ENCODE data around the gene FALEC.
A peak's percentile ranks its signal among the peaks of the same experiment; 100 is the strongest.

The FALEC gene

DNA sequence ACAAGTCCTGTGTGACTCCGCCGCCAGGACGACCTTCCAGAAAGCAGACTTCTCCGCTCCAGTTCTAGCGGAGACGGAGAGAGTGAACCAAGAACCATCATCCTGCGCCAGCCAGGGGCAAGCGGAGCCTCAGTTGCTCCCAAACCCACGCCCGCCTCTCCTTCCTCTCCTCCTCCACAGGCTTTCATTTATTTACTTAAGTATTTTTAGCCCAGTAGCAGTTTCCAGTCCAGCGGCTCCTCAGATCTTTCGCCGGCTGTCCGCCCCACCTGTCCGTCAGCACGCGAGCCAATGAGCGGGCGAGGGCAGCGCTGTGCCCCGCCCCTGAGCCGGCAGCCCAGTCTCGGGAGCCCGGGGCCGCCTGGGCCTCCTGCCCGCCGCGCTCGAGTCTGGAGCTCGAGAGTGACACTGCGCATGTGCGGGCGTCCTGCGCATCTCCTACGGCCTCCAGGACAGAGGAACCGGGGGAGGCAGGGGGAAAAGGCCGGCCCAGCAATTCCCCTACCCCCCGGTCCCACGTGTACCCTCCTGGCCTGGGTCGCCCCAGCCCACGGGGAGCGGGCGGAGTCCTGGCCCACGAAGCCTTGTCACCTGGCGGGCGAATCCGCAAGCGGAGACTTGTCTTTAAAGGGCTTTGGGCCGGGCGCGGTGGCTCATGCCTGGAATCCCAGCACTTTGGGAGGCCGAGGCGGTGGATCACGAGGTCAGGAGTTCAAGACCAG is at the start of gene FALEC:
TSS of gene FALEC (plus strand) at position 425 of the 722 bp plus-strand sequence.
- DNase-seq (ENCODE audit: low spot score), result peak; percentile 98

DNA sequence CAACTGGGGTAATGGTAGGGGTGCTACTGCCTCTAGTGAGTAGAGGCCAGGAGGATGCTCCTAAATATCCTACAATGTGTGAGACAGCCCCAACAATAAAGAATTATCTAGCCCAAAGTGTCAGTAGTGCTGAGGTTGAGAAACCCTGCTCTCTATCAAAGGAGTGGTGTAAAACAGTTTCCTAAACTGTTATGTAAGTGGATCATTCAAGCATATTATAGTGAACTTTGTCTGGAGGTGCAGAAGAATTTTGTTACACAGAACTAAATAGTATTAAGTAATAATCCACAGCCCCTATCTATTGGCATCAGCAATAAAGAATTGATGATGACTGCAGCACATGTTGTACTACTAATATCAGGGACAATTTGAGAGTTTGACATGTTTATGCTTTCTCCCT is 48.6 kb upstream of the FALEC start:
- no peak for DNase-seq (ENCODE audit: low spot score)

DNA sequence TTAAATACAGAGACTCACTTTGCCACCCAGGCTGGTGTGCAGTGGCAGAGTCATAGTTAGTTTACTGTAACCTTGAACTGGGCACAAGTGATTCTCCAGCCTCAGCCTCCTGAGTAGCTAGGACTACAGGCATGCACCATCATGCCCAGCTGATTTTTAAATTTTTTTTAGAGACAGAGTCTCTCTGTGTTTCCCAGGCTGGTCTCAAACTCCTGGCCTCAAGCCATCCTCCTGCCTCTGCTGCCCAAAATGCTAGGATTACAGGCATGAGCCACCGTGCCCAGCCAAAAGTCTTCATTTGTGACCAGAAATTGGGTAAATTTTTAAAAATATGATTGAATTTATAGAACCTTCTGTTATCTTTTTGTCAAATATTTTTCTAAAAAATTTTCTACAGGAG is 46.3 kb upstream of the FALEC start:
- DNase-seq (ENCODE audit: low spot score), result no peak

DNA sequence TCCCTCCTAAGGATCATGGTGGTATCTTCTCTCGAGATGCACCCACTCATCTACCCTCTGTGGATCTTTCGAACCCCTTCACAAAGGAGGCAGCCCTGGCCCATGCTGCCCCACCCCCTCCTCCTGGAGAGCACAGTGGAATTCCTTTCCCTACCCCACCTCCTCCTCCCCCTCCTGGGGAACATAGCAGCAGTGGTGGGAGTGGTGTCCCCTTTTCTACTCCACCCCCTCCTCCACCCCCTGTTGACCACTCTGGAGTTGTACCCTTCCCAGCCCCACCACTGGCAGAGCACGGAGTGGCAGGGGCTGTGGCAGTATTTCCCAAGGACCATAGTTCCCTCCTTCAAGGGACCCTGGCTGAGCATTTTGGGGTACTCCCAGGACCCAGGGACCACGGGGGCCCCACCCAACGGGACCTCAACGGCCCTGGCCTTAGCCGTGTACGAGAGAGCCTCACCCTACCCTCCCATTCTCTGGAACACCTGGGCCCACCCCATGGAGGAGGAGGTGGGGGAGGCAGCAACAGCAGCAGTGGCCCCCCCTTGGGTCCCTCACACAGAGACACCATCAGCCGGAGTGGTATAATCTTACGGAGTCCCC is 42.9 kb upstream of the FALEC start:
- no peak for DNase-seq (ENCODE audit: low spot score)

DNA sequence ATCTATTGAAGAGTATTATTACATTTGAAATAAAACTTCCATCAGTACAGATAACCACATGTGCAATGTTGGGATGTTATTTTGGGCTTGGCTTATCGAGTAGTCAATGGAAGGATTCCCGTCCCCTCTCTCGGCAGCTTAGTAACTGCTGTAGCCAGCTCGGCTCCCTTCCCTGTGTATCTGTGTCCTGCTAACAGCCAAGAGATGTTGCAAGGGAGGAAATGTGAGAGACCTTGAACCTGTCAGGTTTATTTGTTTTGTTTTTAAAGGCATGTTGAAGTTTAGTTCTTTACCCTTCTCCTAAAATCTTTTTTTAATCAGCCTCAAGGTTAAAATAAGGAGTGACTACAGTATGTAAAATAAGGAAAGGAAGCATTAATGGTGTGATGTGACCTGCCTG is 41.9 kb upstream of the FALEC start:
- DNase-seq (ENCODE audit: low spot score), result no peak

DNA sequence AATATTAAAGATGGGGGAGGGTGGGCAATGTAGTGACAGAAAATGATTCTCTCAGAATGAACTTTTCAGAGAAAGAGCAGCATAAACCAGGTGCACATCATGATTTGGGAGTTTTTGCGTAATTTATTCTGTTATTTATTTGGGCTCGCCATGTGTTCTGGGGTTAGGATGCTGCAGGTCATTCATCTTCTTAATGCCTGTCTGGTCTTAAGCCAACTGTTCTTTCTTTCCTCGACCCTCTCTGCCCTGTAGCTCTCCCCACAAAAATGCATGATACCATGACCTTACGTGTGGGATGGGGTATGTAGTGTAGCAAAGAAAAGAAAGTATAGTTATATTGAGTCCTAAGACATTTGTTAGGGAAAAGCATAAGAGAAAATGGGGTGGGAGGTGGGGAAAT is 40.7 kb upstream of the FALEC start:
- DNase-seq (ENCODE audit: low spot score), result no peak

DNA sequence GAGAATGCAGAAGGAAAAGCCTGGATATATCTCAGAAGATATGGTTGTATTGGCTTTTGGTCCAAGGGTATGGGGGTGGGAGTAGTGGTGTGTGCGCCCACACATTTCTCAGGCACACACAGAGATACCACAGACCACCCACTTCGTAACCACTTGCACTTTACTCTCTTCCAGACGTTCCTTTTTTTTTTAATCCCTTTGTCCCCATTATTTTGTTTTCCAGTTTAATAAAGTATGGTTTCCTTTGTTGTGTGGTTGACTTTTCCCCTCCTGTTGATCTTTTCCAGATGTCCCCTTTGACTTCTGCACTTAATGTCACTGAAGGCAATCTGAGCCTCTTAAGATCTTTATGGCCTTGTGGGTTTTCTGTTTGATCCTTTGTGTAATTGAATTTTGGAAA is 38.8 kb upstream of the FALEC start:
- DNase-seq (ENCODE audit: low spot score), result no peak

DNA sequence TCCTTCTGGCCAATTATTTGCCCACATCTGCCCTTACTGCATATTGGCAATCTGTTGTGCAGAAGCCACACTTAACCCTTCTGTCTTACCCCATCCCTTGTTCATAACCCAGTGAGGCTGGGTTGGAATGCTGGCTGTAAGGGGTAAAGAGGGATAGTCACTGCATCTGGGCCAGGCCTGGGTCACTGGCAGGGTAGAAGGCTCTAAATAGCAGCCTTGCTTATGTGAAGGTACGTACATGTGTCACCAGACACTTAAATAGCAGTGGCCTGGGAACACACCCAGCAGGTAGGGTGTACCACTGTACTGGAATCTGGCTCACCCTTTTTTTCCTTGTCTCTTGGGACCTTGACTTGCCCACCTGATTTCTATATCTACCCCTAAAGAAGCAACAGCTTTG is 38.2 kb upstream of the FALEC start:
- no peak for DNase-seq (ENCODE audit: low spot score)

DNA sequence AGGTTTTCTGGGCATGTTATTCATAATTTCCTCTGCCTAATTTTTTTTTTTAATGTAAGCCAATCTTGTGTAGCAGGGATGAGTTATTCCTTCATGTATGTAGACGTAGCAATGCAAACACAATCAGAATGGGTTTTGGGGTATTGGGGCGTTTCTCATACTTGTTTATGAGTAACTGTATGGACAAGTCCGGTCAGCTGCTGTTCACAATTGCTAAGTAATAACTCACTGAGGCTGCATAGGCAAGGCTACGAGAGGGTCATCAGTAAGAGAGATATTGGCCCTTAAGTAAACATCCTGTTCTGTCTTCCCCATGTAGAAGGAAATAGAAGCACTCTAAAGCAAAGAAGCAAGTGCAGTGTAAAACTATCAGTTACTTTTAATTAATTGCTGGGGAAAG is 37.8 kb upstream of the FALEC start:
- peak; percentile 46 for DNase-seq (ENCODE audit: low spot score)

DNA sequence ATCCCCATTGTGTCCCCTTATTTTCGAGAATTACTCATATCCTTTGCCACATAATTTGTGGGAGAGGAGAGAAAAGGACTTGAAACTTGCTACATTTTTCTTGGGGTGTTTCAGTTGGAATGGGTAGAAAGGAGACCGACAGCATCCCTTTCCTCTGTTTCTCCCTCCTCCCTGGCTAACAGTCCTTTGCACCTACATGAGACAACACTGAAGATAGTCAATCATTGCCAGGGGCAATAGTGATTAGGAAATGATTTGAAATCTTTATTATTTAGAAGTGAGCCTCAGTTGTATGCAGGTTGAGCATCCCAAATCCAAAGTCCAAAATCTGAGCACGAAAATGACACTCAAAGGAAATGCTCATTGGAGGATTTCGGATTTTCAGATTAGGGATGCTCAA is 36.2 kb upstream of the FALEC start:
- DNase-seq (ENCODE audit: low spot score), result no peak

DNA sequence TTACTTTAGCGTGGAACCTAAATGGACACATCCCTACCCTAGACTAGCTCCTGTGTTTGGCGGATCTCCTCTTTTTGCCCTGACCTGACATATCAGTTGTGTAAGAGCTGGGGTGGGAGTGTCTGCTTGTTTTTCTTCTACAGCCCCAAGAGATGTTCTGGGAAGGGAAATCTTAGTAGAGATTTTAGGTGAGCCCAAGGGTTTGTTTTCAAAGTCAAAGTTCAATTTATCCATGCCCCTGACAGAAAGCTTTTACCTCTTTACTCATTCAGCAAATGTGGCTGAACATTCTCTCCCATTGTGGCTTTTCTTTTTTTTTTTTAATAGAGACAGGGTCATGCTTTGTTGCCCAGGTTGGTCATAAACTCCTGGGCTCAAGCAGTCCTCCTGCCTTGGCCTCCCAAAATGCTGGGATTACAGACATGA is 35.6 kb upstream of the FALEC start:
- DNase-seq (ENCODE audit: low spot score), result no peak

DNA sequence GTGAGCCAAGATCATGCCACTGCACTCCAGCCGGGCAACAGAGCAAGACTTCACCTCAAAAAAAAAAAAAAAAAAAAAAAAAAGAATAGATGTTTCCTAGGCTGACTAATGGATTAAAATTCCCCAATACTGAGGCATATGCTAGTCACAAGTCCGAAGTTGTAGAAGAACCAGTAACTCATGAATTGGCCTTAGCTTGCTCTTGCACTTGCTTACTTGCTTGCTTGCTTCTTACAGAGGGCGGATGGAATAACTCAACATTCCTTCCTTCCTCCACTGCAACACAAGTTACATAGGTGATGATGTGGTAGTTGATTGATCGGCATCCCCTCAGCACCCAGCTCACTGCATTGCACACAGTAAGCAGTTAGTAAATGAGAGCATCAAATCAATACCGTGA is 31.1 kb upstream of the FALEC start:
- DNase-seq (ENCODE audit: low spot score), result peak; percentile 57

DNA sequence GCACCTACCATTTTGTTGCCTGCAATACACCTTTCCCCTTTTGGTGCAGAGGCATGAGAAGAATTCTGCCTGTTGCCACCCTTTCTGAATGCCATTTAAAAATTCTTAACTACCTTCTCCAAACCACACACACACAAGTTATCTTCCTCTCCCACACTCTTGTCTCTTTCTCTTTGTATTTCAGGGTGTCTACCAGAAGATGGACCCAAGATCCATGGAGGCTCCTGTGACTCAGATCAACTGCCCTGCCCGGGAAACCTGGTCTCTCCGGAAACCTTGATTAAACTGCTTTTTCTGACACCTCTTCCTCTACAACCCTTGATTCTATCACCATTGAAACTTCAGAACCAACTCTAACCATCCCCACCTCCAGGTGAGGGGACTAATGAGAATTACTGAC is 30.7 kb upstream of the FALEC start:
- DNase-seq (ENCODE audit: low spot score), result peak; percentile 56

DNA sequence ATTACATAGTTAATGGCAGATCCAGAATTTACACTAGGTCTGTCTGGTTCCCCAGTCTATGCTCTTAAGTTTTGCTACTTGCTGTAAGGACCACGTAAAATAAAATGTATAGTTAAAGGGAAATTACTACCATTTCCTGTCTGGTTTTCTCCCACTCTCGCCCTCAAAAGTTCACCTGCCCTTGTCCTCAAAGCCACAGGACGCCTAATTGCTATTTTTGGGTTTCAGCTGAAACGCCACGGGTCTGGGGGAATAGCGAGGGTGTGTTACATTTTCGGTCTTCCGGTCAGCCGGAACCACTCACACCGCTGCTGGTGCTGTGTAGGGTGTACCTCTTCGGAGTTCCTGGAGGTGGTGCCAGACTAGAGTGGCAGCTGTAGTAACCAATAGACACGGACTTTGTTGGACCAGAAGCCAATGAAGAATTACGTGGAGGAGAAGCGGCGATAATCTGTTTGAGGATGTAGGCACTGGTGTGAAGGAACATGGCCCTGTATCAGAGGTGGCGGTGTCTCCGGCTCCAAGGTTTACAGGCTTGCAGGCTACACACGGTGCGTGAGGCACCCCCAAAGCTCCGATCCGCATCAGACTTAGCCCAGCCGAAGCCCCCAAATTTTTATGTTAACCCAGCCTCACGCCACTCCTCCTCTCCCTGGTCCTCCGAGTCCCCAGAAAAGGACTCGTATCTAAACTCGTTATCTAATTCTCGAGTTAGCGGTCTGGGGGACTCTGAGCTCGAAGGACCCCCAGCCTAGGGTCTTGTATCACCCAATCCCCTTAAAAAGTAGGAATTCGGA is 28.4 kb upstream of the FALEC start, which contains the start of gene TARS2:
TSS of gene TARS2 (plus strand) at position 454 of the 797 bp plus-strand sequence. CDS start at position 486, 32 bp downstream.
- DNase-seq (ENCODE audit: low spot score), result peak; percentile 99

DNA sequence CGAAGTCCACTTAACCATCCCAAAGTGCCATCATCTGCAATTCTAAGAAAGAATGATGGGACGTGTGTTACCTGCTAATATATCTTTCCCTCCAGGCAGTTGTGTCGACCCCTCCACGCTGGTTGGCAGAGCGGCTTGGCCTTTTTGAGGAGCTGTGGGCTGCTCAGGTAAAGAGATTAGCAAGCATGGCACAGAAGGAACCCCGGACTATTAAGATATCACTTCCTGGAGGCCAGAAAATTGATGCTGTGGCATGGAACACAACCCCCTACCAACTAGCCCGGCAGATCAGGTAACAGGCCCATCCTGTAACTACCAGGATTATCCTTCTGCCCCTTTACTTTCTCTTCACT is 27.8 kb upstream of the FALEC start:
- no peak for DNase-seq (ENCODE audit: low spot score)

DNA sequence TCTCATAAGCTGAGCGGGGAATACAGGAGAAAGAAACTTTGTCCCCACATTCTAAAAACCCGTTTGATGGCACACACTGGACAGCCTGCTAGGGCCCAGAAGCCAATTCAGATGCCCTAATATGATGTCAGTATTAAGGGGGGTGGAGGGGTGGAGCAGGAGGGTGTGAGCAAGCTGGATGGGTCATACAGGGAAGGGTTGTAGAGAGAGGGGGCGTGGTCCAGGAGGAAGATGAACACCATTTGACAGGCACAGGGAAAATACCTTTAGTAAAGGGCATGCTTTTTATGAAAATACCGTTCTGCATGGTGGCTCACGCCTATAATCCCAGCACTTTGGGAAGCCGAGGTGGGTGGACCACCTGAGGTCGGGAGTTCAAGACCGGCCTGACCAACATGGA is 22.4 kb upstream of the FALEC start:
- peak; percentile 32 for DNase-seq (ENCODE audit: low spot score)

DNA sequence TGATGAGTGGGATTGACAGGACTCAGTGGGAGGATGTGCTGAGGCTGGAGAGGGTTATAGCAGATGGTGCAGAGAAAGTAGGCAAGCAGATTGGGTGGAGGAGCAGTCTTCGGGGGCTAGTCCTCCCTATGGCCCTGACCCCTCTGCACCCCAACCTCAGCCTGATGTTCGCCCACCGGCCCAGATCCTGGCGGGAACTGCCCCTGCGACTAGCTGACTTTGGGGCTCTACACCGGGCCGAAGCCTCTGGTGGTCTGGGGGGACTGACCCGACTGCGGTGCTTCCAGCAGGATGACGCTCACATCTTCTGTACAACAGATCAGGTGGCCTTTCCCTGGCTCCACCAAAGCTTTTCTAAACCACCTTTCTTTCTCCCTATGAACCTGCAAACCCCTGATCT is 17.2 kb upstream of the FALEC start:
- no peak for DNase-seq (ENCODE audit: low spot score)

DNA sequence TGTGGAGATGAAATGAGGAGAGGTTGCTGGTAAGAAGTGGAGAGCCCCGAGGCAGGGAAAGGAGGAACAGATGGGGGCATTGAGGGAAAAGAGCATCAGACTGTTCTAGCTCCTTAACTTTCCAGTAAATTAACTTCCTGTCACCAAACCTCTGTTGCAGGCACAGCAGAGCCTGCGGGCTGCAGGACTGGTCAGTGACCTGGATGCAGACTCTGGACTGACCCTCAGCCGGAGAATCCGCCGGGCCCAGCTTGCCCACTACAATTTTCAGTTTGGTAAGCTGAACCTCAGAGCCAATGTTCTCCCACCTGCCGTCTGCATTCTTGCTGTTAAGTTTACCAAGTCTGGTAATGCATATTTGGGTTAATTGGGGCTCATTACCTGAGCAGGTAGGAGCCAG is 10.1 kb upstream of the FALEC start:
- no peak for DNase-seq (ENCODE audit: low spot score)

DNA sequence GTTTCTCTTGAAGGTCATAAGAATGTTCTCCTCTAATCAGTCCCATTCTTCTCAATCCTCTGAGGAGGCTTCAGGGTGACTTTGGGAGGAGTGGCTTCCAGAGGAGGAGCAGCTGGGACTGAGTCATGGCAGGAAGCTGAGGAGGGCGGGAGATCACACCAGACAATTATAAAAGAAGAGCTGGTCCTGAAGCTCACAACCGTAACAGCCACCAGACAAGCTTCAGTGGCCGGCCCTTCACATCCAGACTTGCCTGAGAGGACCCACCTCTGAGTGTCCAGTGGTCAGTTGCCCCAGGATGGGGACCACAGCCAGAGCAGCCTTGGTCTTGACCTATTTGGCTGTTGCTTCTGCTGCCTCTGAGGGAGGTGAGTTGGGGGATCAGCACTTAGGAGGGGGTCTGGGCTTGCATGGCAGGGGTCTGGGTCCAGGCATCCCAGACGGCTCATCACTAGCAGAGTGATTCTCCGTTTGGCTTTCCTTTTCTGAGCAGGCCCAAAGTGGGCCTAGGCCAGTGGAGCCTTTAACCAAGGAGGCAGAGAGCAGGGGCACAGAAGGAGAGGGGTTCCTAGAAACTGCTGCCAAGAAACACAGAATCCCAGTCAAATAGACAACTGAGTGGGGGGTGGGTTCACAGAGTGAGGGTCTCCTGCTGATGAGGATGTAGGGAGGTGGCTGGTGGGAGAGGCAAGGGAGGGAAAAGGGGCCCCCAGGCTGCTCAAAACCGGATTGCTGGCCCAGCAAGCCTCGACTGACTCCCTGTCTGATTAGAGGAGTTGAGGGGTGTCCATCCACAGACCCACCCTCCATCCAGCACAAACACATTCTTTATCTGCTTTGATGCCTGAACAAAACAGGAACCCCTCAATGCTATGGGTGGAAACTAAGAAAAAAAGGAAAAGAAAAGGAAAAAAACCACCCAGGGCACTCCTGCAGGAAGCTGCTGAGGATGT is 7.4 kb upstream of the FALEC start, which contains the start of gene ECM1:
TSS of gene ECM1 (plus strand) at position 198 of the 953 bp plus-strand sequence. CDS start at position 299, 101 bp downstream.
- DNase-seq (ENCODE audit: low spot score), result peak; percentile 80

DNA sequence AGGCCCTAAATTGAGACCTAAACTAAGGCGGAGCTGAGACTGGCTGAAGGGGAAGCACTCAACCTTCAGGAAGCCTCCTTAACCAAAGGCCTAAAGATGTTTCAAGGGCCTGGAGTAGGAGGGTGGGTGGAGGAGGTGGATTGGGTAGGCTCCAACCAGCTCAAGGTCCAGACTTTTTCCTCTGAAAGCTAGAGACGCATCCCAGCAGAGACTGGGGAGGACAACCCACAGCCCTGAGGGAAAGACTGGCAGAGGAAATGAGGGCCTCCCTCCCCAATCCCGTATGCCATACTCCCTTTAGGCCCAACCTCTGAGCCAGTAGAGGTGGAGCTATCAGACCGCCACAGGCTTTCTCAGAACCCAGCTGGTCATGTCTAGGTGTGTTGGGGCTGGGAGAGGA is 6.6 kb upstream of the FALEC start:
- no peak for DNase-seq (ENCODE audit: low spot score)

DNA sequence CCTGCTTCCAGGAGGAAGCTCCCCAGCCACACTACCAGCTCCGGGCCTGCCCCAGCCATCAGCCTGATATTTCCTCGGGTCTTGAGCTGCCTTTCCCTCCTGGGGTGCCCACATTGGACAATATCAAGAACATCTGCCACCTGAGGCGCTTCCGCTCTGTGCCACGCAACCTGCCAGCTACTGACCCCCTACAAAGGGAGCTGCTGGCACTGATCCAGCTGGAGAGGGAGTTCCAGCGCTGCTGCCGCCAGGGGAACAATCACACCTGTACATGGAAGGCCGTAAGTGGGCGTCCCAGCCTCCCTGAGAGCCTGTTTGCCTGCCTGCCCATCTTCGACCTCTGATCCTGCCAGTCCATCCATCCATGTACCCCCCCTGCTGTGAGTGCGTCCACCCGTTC is 4.0 kb upstream of the FALEC start:
- DNase-seq (ENCODE audit: low spot score), result no peak

Measured in kidney tubule cell (primary cell).